22Rv1 (cell line): ENCODE data around the gene HK1.
"Not testable (repeated sequence)": the region's sequence is repeated elsewhere in the genome, so short reads cannot be mapped to it uniquely, and the experiment has no call there.

Experiments
- H3K27ac ChIP-seq: fragments of 450-650 bp; 2 replicates; pipeline ENCODE4 v1.5.1; 2017
- CTCF ChIP-seq: fragments of 450-650 bp; IDR thresholded peaks from 2 replicates; pipeline ENCODE4 v1.5.1; 2017; ENCODE audit warnings: mild to moderate bottlenecking
- ZFX ChIP-seq: fragments of 450-650 bp; IDR thresholded peaks from 2 replicates; pipeline ENCODE4 v1.6.1; 2017; ENCODE audit warnings: antibody characterized with exemption, borderline replicate concordance

Gene HK1

DNA sequence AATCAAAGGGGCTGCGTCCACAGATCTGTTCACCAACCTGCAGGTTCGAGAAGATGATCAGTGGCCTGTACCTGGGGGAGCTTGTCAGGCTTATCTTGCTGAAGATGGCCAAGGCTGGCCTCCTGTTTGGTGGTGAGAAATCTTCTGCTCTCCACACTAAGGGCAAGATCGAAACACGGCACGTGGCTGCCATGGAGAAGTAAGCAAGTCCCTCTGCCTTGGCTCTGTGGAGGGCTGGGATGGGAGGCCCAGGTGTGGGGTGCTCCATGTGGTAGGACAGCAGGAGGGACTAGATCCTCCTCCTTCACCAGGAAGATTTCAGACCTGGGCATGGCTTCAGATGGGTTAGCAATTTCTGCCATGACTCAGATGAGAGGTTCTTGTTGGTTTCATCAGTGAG lies 32.3 kb upstream of the HK1 start:
- TF ChIP-seq ZFX (no peak), CTCF (no peak)
- no peak overlapping the region for H3K27ac ChIP-seq

- H3K27ac ChIP-seq, result no peak overlapping the region
- TF ChIP-seq ZFX (no peak), CTCF (no peak)
These were observed 31.5 kb upstream of the HK1 start for GRCh38 chr10:69246581-69247312.

GRCh38 chr10:69247313-69247710 lies 31.0 kb upstream of the HK1 start:
- TF ChIP-seq CTCF, result no peak
- no peak for TF ChIP-seq ZFX
- H3K27ac ChIP-seq, result no peak overlapping the region

- no peak overlapping the region for H3K27ac ChIP-seq
- TF ChIP-seq ZFX (no peak), CTCF (no peak)
These were observed 30.1 kb upstream of the HK1 start for GRCh38 chr10:69248117-69248730.

DNA sequence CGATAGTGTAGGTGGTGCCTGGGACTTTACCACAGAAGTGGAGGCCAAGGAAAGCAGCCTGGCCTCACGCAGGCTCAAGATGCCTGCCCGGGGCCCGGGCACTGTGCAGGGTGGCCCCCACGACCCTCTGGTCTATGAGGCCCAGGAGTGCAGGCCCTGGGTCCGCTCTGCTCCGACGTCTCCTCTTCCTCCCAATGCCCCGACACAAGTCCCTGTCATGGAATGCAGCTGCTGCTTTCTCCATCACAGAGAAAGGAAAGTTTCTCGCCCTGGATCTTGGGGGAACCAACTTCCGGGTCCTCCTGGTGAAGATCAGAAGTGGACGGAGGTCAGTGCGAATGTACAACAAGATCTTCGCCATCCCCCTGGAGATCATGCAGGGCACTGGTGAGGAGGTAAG lies 28.3 kb upstream of the HK1 start:
- TF ChIP-seq ZFX (no peak), CTCF (no peak)
- H3K27ac ChIP-seq, result no peak overlapping the region

GRCh38 chr10:69251417-69251816 lies 26.9 kb upstream of the HK1 start:
- not testable (repeated sequence) for H3K27ac ChIP-seq

DNA sequence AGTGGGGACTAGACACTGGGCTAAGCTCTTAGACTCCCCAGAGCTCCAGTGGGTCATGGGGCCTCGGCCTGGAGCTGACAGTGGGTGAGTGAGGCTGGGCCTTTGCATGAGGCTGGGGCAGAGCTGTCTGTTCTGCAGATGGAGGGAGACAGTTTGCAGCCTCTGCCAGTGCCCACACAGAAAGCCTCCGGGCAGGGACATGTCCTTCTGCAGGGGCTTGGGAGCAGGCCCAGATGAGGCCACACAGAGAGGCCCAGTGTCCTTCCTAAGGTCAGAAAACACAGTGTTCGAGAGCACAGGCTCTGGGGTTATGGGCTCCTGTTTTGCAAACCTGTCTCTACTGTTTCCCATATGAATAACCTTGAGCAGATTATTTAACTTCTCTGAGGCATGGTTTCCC lies 25.1 kb upstream of the HK1 start:
- TF ChIP-seq CTCF, result no peak
- TF ChIP-seq ZFX, result no peak
- no peak overlapping the region for H3K27ac ChIP-seq
